ENCODE data around the gene SMC1B.
"Not testable (repeated sequence)": the region's sequence is repeated elsewhere in the genome, so short reads cannot be mapped to it uniquely, and the experiment has no call there.

The SMC1B gene

DNA sequence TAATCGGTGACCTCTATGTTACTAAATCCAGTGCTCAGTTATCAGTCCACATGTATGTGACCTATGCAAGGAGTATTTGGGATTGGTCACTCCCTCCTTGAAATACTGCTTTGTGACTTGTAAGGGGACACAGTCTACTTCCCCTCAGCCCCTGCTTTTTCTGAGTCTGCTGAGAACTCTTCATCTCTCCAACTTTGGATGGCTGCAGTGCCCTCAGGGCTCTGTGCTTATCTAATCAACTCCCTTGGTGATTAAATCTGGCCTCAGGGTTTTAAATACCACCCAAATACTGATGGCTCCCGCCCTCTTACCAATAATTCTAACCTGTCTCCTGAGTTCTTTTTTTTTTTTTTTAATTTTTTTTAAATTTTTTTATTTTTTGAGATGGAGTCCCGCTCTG lies 63.5 kb downstream of the SMC1B start:
- DNase-seq (ENCODE audit: low spot score) = no peak

DNA sequence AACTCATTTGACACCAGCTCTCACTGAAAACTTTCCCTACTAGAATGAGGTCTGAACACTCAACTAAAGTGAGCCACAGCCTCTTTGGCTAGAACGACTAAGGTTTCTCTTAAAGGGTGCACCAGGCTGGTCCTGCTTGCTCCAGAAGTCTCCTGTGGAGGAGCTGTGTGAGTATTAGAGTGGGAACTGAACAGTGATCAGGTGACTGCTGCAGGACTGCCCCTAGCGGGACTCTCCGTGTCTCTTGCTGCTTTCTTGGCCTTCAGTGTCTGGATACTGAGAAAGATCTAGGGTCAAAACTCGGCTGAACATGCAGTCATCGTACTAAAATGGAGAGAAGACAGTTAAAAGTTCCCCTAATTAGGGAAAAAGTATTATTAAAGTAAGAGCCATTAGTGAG lies 69.1 kb downstream of the SMC1B start:
- DNase-seq (ENCODE audit: low spot score) = no peak

DNA sequence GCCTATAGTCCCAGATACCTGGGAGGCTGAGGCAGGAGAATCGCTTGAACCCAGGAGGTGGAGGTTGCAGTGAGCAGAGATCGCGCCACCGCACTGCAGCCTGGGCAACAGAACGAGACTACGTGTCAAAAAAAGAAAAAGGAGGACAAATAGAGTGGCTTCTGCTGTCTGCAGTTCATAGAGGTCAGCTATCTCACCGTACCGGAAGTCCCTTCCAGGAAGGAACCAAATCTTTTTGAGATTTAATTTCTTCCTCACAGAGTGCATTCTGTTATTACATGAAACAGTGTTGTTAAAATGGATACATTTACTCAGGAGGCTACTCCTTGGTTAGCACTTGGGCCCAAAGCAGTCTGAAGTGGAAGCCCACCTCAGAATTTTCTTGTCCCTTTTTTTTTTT lies 70.3 kb downstream of the SMC1B start:
- DNase-seq (ENCODE audit: low spot score) = no peak

DNA sequence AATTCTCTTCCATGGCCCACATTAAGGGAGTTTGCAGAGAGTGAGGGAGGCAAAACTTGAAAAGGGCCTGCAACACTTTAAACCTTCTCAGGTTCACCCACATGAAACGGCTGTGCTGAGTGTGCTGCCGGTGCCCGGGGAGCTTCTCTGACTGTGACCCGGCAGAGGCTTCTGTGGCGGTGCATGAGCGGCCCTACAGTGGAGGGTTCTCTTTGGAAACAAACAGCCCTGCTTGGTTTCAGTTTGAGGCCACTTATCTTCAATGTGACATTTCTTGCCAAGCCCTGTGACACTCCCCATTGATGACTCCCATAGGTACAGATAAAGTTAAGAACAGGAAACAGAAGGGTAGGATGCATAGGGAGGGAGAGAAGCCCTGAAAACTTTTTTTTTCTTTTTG lies 71.9 kb downstream of the SMC1B start:
- no peak for DNase-seq (ENCODE audit: low spot score)

DNA sequence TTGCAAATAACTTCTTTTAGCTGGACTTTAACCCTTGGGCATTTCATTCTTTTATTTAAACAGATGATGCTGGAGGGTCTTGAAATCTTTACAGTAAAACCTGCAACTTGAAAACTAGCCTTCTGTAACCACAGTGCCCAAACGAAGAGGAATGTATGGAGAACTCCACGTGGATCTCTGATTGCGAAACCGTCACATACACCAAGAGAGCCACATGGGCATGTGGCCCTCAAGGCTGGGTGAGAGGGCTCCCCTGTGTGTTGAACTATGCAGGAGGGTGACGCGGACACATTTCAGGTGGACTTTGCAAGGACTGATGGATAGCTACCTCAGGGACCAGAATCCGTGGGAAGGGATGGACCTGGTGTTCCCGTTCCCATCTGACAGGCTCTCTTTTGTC lies 73.1 kb downstream of the SMC1B start:
- DNase-seq (ENCODE audit: low spot score) = no peak

DNA sequence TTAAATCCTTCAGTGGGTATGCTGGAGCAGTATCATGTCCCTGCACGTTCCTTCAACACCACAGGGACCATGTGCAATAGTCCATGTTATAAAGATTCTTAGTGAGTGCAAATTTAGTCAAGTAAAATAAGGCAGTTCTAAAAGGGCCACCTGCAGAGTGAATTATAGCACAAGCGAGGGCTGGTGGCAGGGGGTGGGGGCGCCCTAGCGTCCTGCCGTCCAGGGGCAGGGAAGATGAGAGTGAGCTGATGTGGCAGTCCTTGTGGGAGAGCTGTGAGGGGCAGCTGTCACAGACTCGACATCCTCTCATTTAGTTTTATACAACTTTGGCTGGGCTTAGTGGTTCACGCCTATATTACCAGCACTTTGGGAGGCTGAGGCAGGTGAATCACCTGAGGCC lies 74.6 kb downstream of the SMC1B start:
- DNase-seq (ENCODE audit: low spot score) = no peak

DNA sequence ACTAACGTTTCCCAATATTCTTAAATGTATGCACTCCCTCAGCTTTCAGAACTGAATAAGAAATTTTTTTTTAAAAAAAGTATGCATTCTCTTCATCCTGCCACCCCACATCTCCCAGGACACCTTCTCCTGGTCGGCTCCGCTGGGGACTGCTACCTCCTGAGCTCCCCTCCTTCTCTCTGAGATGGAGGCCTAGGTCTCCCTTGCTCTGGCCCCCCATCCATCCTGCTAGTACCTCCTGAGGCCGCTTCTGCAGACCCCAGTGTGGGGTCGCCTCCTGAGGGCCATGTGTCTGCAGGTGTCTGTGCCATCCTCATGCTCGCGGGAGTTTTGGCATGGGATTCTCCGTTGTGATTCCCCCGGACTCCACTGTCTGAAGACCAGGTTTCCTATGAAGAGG lies 75.9 kb downstream of the SMC1B start:
- DNase-seq (ENCODE audit: low spot score) = no peak

DNA sequence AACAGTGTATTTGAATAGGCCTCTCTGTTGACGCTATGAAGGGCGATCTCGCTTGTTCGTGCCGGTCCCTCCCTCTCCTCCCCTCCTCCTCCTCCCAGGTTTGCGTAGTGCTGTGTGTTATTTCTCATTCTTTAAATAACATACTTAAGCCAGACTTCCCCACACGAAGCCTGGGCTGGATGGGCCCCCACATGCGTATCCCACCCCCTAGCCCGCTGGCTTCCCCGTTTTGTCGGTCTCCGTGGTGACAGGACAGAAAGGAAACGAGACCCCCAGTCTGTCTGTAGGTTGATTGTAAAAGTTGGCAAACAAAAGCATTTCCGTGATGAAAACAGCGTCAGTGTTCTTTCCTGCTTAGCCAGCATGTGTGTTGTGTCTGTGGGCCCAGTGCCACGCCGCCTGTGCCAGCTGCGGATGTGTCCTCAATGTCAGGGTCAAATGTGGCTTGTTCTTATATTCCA lies 76.4 kb downstream of the SMC1B start:
- DNase-seq (ENCODE audit: low spot score) = no peak

DNA sequence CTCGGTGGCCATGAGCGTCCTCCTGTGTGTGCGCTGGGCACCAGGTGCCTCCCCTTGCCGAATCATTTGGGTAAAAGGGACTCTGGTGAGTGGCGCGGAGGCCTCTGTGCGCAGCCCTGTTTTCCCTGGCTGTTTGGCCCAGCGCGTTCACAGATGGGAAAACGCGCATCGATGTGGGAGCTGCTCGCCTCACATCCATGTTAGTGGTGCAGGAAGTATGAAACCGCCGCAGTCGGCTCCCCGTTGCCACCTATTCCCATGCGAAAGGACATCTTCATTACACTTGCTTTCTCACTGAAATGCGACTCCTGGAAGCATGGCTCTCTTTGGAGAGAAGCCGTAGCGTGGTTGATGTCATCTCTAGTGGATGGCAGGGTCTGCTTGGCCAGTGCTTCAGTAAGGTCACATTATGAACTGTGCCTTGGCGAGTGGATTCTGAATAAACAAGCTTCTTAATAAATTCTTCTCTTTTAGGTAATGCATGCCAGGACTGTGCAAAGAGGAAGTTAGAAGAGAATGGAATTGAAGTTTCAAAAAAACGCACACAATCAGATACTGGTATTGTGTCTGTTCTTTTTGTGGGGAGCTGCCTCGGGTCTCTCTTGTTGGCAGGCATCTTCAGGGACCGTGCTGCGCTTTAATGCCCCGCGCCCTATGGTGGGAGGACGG lies 77.4 kb downstream of the SMC1B start:
- DNase-seq (ENCODE audit: low spot score) = no peak

DNA sequence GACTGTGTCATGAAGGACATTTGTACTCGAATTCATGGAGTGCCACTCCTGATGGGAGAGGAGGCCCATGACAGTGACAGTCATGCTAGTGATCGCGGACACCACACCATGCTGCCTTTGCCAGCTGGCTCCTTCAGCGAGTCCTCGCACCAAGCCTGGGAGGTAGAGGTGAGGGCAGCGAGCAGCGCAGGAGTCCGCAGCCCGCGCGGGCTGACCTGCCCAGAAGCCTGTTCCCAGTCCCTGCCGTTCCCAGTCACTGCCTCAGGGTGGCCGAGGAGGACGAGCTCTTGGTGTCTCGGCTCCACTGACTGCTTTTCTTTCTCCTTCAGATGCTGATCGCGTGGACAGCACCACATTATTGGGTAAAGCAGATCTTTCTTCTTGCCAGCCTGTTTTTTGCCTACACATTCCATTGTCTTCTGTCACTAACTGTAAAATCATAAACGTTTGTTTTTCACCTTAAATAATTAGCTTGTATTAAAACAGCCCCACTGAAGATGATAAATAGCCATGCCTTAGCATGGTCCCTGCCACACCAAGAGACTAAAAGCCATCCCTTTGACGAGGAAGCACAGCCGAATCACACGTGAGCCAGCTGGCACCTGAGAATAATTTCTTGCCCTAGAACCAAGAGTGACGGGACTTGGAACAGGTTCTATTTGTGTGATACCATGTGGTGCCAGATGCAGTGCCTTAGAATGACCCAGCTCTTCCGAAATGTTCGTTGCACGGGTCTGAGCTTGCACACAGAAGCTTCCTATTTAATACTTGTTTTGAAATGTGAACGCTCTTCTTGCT lies 78.2 kb downstream of the SMC1B start:
- peak; percentile 30 for DNase-seq (ENCODE audit: low spot score)

DNA sequence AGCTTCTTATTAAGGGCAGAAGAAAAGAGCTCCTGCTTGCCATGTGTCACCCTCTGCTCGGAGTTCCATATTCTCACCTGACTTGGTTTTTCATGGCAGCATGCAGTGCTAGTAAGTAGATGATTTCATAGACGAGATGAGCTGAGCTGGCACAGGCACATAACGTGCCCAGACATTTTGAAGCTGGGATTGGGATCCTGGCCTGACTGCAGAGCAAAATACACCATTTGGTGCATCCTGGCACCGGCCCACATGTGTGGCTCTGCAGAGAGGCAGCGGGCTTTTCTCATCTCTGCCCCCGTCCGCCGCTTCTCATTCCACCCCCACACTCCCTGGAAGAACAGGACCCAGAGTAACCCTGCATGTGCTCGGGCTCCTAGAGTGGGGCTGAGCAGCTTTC lies 78.9 kb downstream of the SMC1B start:
- no peak for DNase-seq (ENCODE audit: low spot score)

DNA sequence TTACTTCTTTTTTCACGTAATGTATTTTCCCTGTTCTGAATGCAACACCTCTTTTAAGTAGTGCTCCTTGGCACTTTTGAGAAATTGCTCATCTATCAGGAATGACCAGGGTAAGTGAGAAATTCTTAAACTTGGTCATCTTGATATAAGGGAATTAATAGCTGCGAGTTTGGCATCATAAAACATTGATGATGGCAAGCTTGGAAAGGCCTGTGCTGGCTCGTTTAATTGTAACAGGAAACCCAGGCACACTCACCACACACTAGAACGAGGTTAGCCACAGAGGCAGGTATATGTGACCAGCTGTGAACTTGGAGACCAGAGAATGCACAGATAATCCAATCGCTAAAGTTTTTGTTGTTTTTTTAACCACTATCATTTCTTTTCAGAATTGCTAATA lies 79.3 kb downstream of the SMC1B start:
- no peak for DNase-seq (ENCODE audit: low spot score)

DNA sequence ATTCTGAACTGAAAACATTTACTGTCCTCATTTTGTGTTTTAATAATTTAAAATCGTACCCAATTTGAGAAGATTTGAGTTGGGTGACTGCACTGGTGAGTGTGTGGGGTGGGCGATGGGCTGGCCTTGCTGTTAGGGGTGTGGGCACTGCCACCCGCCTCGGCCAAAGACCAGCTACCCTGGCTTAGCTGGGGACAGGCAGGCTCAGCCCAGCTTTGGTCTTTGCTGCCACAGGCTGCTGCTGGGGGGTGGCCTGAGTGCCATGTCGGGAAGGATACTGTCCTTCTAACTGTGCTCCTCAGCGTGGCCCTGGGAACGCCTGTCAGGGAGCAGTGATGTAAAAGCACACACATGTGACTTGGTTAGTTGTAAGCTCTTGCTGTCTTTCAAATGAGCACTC lies 81.4 kb downstream of the SMC1B start:
- no peak for DNase-seq (ENCODE audit: low spot score)

DNA sequence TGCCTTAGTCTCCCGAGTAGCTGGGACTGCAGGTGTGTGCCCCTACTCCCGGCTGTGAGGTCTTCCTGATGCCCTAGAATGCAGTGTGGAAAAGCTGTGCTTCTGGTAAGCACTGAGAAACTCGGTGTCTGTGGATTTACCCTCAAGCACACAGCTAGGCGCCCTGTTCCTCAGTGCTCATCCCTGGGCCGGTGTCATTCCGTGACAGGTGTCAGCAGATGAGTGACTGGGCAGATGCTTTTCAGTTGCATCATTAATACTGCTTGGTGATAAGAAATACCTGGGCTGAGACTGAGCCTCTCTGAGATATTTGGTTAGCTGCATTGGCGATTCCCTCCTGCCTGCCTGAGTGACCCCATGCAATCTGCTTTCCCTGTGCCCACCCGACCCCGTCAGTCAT lies 81.9 kb downstream of the SMC1B start:
- DNase-seq (ENCODE audit: low spot score) = no peak

DNA sequence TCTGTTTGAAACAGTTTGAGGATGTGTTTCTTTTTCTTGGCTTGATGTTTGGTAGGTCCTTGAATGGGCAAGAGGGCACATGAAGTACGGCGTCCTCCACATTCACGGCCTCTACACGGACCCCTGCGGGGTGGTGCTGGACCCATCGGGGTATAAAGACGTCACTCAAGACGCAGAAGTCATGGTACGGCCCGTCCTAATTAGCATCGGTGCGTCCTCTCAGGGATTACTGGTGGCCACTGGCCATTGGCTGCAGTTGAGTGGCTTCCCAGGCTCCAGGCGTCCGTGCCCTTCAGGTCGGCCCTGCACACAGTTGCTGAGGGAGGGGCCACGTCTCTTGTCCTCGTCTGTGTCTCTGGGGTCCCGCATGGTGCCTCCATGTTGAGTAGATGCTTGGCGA lies 82.9 kb downstream of the SMC1B start:
- no peak for DNase-seq (ENCODE audit: low spot score)

DNA sequence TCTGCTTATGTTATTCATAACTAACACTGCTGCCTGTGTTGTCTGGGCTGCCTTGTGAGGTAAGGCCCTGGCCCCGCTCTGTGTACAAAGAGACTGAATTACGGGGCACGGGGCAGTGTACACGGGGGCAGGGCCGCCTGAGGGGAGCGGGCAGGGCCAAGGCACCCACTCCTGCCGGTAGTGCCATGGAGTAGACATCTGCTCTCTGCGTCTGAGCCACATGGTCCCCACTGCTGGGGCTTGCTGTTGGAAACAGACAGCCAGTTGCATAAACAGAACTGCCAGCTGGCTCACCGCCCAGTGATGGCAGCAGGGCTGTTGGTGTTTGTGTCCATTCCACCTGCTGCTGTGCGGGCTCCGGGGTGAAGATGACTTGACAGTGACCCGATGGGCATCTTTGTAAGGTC lies 83.9 kb downstream of the SMC1B start:
- no peak for DNase-seq (ENCODE audit: low spot score)

DNA sequence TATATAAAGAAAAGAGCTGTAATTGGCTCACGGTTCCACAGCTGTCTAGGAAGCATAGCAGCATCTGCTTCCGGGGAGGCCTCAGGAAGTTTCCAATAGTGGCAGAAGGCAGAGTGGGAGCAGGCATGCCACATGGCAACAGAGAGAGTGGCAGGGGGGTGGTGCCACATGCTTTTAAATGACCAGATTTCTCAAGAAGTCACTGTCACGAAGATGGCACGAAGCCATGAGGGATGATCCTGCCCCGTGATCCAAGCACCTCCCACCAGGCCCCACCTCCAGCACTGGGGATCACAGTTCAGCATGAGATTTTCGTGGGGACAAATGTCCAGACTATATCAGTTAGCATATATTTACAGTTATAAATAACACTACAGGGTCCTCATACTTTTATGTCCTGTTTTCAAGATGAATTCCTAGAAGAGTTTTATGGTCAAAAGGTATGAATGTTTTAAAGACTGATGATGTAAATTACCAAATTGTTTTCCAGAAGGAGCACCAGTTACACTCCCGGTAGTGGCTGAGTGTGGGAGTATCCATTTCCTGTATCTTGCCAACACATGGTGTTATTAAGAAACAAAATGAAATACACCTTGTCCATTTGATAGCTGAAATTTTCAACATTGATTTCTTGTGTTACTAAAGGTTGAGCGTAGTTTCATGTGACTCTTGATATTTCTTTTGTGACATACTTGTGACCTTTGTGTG lies 84.4 kb downstream of the SMC1B start:
- DNase-seq (ENCODE audit: low spot score) = no peak

DNA sequence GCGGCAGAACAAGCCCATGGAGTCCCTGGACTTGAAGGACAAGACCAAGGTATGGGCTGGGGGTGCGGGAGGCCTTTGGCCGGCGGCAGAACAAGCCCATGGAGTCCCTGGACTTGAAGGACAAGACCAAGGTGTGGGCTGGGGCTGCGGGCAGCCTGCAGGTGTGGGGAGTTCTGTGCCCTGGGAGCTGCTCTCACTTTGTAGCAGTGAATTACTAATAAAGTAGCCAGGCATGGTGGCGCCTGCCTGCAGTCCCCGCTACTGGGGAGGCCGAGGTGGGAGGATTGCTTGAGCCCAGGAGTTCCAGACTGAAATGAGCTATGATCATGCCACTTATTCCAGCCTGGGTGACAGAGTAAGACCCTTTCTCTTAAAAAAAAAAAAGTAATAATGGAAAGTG lies 85.1 kb downstream of the SMC1B start:
- DNase-seq (ENCODE audit: low spot score) = not testable (repeated sequence)

DNA sequence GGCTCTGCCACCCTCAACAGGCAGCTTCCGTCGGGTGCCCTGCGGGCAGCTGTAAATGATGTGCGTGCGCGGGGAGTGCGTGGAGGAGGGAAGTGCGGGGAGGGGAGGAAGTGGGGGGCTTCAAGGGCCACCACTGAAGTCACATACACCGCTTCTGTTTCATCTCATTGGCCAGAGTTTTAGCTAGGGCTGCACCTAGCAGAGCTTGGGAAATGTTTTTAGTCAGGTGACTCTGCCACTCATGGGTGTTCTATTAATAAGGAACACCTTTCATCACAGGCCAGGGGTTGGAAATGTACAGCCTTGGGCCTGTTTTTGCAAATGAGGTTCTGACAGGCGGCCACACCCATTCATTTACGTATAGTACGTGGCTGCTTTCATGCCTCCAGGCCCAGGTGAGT lies 89.1 kb downstream of the SMC1B start:
- DNase-seq (ENCODE audit: low spot score) = no peak

DNA sequence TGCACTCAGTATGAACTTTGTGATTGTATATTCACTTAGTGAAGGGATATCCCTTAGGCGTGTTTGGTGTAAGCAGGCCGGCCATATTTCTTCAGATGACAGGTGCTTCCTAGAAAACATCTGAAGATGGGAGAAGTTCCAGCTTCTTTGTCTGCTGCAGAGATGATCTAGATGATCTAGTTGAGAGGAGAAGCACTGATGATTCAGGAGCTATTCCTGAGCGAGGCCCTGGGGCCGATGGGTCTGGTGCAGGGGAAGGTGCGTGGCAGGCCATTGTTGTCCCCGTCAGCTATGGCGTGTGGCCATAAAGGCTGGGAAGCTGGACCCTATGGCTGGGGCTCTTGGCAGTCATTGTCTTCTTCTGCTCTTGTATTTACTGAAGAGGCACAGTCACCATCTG lies 89.7 kb downstream of the SMC1B start:
- no peak for DNase-seq (ENCODE audit: low spot score)

DNA sequence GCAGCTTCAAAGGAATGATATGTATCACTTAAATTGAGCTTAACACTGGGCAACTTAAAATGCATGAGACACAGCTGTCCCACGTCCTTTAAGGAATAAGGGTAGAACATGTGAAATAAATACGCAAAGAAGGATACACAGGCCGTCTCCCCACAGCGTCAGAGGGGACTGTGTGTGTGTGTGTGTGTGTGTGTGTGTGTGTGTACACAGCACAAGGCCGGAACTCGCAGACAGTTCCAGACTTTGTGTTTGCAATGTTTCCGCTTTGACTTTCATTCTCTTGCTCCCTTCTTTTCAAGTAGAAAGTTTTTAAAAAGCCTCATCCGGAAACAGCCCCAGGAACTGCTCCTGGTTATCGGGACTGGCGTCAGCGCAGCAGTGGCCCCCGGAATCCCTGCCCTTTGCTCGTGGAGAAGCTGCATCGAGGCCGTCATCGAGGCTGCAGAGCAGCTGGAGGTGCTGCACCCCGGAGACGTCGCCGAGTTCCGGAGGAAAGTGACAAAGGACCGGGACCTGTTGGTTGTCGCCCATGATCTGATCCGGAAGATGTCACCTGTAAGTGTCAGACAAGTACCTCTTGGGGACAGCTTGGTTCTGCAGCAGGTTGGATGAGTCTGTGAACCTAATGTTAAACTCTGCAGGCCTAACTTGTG lies 90.4 kb downstream of the SMC1B start:
- no peak for DNase-seq (ENCODE audit: low spot score)

DNA sequence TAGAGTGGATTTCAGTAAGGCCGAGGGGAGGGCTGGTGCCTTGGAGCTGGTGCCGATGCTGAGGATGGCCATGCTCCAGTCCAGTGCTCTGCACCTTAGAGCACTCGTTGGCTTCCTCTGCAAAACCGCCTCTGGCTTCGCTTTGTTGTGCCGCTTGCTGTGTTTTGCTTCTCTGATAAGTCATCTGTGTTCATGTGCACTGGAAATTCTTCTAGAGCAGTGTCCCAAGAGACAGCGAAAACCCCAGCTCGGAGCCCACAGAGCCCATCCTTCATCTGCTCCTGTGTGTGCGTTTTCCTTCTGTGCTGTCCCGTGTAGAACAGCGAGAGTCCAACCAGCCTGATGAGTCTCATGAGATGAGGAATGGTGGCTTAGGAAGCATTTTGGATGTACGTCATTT lies 91.6 kb downstream of the SMC1B start:
- no peak for DNase-seq (ENCODE audit: low spot score)
